HCT116 (cell line): ENCODE data around the gene CISD3.

Experiments
- CTCF ChIP-seq, 3 experiments: fragments of 200-600 bp in 1 of 3; sonication (generic) in 1 of 3; IDR thresholded peaks in 2 of 3; conservative IDR thresholded peaks in 1 of 3; 2 replicates each; pipeline ENCODE4 v1.5.1; 2012 to 2017; ENCODE audit warnings: low read depth in 2 of 3, low read length in 2 of 3, antibody characterized with exemption in 1 of 3, borderline replicate concordance in 1 of 3, control low read depth in 1 of 3, mild to moderate bottlenecking in 1 of 3, mixed read lengths in 1 of 3, mixed run types in 1 of 3, moderate library complexity in 1 of 3; ENCODE audit not compliant: insufficient read depth in 1 of 3
- EZH2 ChIP-seq: fragments of 200-600 bp; sonication (generic); IDR thresholded peaks from 2 replicates; pipeline ENCODE4 v1.6.1; 2017; ENCODE audit warnings: antibody characterized with exemption, mixed run types
- POLR2AphosphoS5 ChIP-seq: IDR thresholded peaks from 2 replicates; pipeline ENCODE4 v1.6.1; 2011; ENCODE audit warnings: mild to moderate bottlenecking, low read depth, low read length, moderate library complexity
- ZFX ChIP-seq: fragments of 450-650 bp; IDR thresholded peaks from 2 replicates; pipeline ENCODE4 v1.6.1; 2017

GRCh38 chr17:38741461-38741860 lies 11.3 kb downstream of the CISD3 start:
- no peak for TF ChIP-seq CTCF (IDR thresholded peaks at IDR 0.05 in 2 of 3, conservative IDR thresholded peaks at IDR 0.05 in 1 of 3; ENCODE audit: borderline replicate concordance in 1 of 3, insufficient read depth in 1 of 3, low read depth in 2 of 3, low read length in 2 of 3)
- TF ChIP-seq EZH2: no peak
- no peak for TF ChIP-seq POLR2AphosphoS5
- no peak for TF ChIP-seq ZFX
